Uterus (tissue), 4 donors: ENCODE results near the gene HDDC3. TPM values are rescaled to one million over a fixed set of nuclear protein-coding genes. Genes with fewer than 3 reads are reported as not detected.

ENCODE experiments used
- DNase-seq, 2 donors: peaks; one replicate each; pipeline ENCODE4 v3.0.0-alpha.2; 2019 to 2020
- H3K27ac ChIP-seq, 2 donors: fragments of 200-600 bp; sonication (generic); 1 replicate in 1 of 2; 2 replicates in 1 of 2; pipeline ENCODE4 v1.5.1; 2016 to 2018
- H3K27me3 ChIP-seq, 2 donors: fragments of 200-600 bp; sonication (generic); one replicate each; pipeline ENCODE4 v1.5.1; 2018 to 2019; ENCODE audit warnings: control low read depth in 1 of 2
- H3K36me3 ChIP-seq, 2 donors: fragments of 200-600 bp; sonication (generic); one replicate each; pipeline ENCODE4 v1.5.1; 2019; ENCODE audit warnings: control low read depth in 1 of 2
- H3K4me1 ChIP-seq, 2 donors: fragments of 200-600 bp; sonication (generic); one replicate each; pipeline ENCODE4 v1.5.1; 2018 to 2019; ENCODE audit warnings: control low read depth in 1 of 2
- H3K4me3 ChIP-seq, 2 donors: fragments of 200-600 bp; sonication (generic); 1 replicate in 1 of 2; 2 replicates in 1 of 2; pipeline ENCODE4 v1.5.1; 2018 to 2019; ENCODE audit warnings: mild to moderate bottlenecking in 1 of 2
- H3K9me3 ChIP-seq, 2 donors: fragments of 200-600 bp; sonication (generic); one replicate each; pipeline ENCODE4 v1.5.1; 2019; ENCODE audit warnings: control low read depth in 1 of 2
- POLR2A ChIP-seq, 2 donors: fragments of 450-650 bp; IDR thresholded peaks; one replicate each; pipeline ENCODE4 v1.6.1; 2016; ENCODE audit warnings: antibody characterized with exemption in 2 of 2, mild to moderate bottlenecking in 1 of 2, moderate library complexity in 1 of 2
- intact Hi-C: fragments of 100-400 bp; cut with DNase I; formaldehyde crosslinking; loops from one replicate; pipeline ENCODE4 v1.15.1; 2023; ENCODE audit warnings: low total_unique reads
- small RNA-seq: library from RNA; depleted of rRNA; stranded (forward); fragments of <200 nt; gene quantifications from one replicate; pipeline ENCODE3, GENCODE V24; 2016
- total RNA-seq, 4 donors: library from RNA; depleted of rRNA in 3 of 4; stranded (reverse); fragments of >200 nt in 3 of 4; gene quantifications; one replicate each; pipeline versions ENCODE4 v1.1.0 to v1.2.4, GENCODE V29; 2014 to 2023
- TF ChIP-seq, protein P1 (sequence below), 4 experiments: fragments of 200-600 bp in 2 of 4; fragments of 450-650 bp in 2 of 4; sonication (generic) in 2 of 4; IDR thresholded peaks; one replicate each; pipeline ENCODE4 v1.5.1; 2016 to 2019; ENCODE audit warnings: antibody characterized with exemption in 4 of 4, mild to moderate bottlenecking in 2 of 4, moderate library complexity in 1 of 4
- donor health status: DM: yes; HTN: yes; CAD: no.

HDDC3 gene
- total RNA-seq, 4 donors from 2014 or later, result 0.59 to 14.0 (median 7.2) TPM

DNA sequence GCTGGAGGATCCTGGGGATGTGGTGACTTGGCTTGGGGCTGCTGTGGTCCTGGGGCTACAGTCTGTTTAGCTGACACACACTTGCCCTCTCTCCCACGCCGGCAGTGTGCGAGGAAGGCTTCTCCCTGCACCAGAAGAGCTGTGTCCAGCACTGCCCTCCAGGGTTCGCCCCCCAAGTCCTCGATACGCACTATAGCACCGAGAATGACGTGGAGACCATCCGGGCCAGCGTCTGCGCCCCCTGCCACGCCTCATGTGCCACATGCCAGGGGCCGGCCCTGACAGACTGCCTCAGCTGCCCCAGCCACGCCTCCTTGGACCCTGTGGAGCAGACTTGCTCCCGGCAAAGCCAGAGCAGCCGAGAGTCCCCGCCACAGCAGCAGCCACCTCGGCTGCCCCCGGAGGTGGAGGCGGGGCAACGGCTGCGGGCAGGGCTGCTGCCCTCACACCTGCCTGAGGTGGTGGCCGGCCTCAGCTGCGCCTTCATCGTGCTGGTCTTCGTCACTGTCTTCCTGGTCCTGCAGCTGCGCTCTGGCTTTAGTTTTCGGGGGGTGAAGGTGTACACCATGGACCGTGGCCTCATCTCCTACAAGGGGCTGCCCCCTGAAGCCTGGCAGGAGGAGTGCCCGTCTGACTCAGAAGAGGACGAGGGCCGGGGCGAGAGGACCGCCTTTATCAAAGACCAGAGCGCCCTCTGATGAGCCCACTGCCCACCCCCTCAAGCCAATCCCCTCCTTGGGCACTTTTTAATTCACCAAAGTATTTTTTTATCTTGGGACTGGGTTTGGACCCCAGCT, 51.0 kb downstream of the HDDC3 start:
- Histone ChIP-seq H3K27ac (no peak overlapping the region), H3K9me3 (no peaks in the 10 kb centered on the region), H3K4me1 (peaks cover 0 to 12% of the 10 kb centered on the region in 2 donors), H3K4me3 (no peak overlapping the region), H3K36me3 (no peaks in the 10 kb centered on the region), H3K27me3 (no peaks in the 10 kb centered on the region)
- intact Hi-C loops, result loop anchor here (10.0 kb wide), 1 partner anchor 167 kb away; the partner anchor contains the start of gene BLM
- no peak for DNase-seq
- no peak for TF ChIP-seq POLR2A (IDR thresholded peaks at IDR 0.05)
- TF ChIP-seq, protein P1, sequence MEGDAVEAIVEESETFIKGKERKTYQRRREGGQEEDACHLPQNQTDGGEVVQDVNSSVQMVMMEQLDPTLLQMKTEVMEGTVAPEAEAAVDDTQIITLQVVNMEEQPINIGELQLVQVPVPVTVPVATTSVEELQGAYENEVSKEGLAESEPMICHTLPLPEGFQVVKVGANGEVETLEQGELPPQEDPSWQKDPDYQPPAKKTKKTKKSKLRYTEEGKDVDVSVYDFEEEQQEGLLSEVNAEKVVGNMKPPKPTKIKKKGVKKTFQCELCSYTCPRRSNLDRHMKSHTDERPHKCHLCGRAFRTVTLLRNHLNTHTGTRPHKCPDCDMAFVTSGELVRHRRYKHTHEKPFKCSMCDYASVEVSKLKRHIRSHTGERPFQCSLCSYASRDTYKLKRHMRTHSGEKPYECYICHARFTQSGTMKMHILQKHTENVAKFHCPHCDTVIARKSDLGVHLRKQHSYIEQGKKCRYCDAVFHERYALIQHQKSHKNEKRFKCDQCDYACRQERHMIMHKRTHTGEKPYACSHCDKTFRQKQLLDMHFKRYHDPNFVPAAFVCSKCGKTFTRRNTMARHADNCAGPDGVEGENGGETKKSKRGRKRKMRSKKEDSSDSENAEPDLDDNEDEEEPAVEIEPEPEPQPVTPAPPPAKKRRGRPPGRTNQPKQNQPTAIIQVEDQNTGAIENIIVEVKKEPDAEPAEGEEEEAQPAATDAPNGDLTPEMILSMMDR (IDR thresholded peaks at IDR 0.05), result no peak

- no peaks in the 10 kb centered on the region for H3K36me3 ChIP-seq
- H3K9me3 ChIP-seq, result no peaks in the 10 kb centered on the region
- TF ChIP-seq POLR2A (IDR thresholded peaks at IDR 0.05), result no peak
- TF ChIP-seq, protein P1 (IDR thresholded peaks at IDR 0.05), result no peak
- DNase-seq, result no peak
- no peak overlapping the region for H3K27ac ChIP-seq
- H3K27me3 ChIP-seq, result no peaks in the 10 kb centered on the region
- intact Hi-C loops, result loop anchor here (10.0 kb wide), 1 partner anchor 166 kb away; the partner anchor contains the start of gene BLM
- no peak overlapping the region for H3K4me3 ChIP-seq
- peaks cover 0 to 10% of the 10 kb centered on the region in 2 donors for H3K4me1 ChIP-seq
Measured at GRCh38 chr15:90880381-90881145, 51.8 kb downstream of the HDDC3 start.

Small RNA genes lying within 50 kb of the gene (small RNA-seq; reads per million reads assigned to genes)
- not detected for gene RF00019

Other genes with a start within 250 kb of the HDDC3 start
- 1 to 10 TPM in 1 of 4 donors, under 1 TPM in 3; 0.29 to 5.0 (median 0.48) TPM for gene BLM, start 215.2 kb downstream of the HDDC3 start, total RNA-seq
- 10 to 100 TPM; 20.5 to 54.8 (median 30.5) TPM for gene FURIN, start 64.0 kb downstream of the HDDC3 start, total RNA-seq
- 100 to 1,000 TPM in 1 of 4 donors, 10 to 100 TPM in 2, 1 to 10 TPM in 1; 4.4 to 968 (median 60.1) TPM for gene FES, start 48.0 kb downstream of the HDDC3 start, total RNA-seq
- gene MAN2A2, start 29.2 kb downstream of the HDDC3 start, total RNA-seq, result 10 to 100 TPM; 15.9 to 92.0 (median 19.8) TPM
- 10 to 100 TPM; 42.8 to 89.5 (median 65.4) TPM for gene UNC45A, start 2.7 kb upstream of the HDDC3 start, total RNA-seq
- 10 to 100 TPM in 2 of 4 donors, 1 to 10 TPM in 2; 7.4 to 16.5 (median 11.6) TPM for gene RCCD1, start 22.3 kb upstream of the HDDC3 start, total RNA-seq
- 10 to 100 TPM in 1 of 4 donors, 1 to 10 TPM in 2, not detected in 1; 7.1 to 95.0 (median 9.4) TPM for gene PRC1, start 62.0 kb upstream of the HDDC3 start, total RNA-seq
- 10 to 100 TPM in 1 of 4 donors, 1 to 10 TPM in 3; 6.7 to 12.6 (median 8.1) TPM for gene VPS33B, start 90.0 kb upstream of the HDDC3 start, total RNA-seq
- 1 to 10 TPM in 1 of 4 donors, under 1 TPM in 3; 0.26 to 1.1 (median 0.87) TPM for gene SV2B, start 167.7 kb upstream of the HDDC3 start, total RNA-seq